GM12801 (cell line): ENCODE measurements around the gene TANC1.

Experiments
- TF ChIP-seq, protein P1 (sequence below): IDR thresholded peaks from one replicate; pipeline ENCODE4 v1.5.1; 2011; ENCODE audit warnings: control low read depth; ENCODE audit not compliant: insufficient read length; ENCODE audit errors: extremely low read depth

Gene TANC1

DNA sequence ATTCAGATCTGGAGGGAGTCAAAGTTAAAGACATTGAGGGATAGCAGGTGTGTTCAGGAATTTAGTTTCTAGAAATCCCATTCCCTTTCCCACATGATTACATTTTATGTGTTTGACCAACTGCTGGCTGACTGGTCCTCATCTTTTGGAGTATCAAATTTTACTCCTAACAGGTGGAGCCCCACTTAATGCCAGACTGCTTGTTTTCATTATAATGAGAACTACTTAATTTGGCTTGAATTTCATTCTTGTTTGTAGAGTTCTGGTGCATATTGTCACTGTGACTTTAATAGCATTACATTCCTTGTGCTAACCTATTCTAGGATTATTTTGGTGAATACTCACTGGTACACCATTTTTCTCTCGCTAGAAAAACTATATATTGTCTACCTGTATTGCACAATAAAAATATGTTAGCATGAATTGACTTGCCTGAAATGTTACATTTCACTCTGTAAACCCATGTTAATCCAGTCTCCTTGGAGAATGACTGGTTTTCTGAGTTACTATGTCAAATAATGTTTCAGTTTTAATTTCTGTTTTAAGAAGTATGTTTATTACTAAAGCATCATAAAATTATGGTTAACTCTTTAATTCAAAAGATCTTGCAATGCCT is 98.2 kb downstream of the TANC1 start:
- TF ChIP-seq, protein P1, sequence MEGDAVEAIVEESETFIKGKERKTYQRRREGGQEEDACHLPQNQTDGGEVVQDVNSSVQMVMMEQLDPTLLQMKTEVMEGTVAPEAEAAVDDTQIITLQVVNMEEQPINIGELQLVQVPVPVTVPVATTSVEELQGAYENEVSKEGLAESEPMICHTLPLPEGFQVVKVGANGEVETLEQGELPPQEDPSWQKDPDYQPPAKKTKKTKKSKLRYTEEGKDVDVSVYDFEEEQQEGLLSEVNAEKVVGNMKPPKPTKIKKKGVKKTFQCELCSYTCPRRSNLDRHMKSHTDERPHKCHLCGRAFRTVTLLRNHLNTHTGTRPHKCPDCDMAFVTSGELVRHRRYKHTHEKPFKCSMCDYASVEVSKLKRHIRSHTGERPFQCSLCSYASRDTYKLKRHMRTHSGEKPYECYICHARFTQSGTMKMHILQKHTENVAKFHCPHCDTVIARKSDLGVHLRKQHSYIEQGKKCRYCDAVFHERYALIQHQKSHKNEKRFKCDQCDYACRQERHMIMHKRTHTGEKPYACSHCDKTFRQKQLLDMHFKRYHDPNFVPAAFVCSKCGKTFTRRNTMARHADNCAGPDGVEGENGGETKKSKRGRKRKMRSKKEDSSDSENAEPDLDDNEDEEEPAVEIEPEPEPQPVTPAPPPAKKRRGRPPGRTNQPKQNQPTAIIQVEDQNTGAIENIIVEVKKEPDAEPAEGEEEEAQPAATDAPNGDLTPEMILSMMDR: no peak

DNA sequence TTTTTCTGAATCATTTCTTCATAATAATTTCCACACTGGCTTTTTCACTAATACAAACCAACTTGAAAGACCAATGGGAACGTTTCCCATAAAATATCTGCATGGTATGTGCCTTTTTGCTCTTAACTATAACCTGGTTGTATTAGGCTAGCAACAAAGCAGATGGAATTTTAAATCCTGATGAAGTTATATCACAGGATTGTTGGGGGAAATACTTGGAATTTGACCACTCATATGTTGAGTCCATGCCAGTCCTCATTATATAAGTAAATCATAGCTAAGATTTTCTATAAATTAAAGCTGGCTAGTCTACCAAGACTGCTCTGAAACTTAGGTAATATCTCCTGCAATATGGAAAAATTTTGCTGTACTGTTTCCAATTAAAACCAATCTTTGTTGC is 99.5 kb downstream of the TANC1 start:
- TF ChIP-seq, protein P1: no peak

DNA sequence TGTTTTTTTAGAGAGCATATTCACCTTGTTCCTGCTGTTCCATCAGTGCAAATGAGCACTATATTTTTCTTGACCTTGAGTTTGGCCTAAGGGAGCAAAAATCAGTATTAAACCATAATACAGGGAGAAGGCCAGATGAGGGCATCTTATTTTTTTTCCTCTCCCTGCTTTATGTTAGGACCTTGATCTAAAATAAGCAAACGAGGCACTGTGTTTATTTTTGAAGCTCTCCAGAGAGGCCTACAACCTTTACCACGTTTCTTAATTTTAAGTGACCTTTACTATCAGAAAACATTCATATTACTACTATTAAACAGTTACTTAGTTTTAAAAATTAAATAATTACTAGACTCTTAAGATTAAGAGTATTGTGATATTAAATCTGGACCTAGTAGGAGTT is 100.8 kb downstream of the TANC1 start:
- TF ChIP-seq, protein P1: no peak

DNA sequence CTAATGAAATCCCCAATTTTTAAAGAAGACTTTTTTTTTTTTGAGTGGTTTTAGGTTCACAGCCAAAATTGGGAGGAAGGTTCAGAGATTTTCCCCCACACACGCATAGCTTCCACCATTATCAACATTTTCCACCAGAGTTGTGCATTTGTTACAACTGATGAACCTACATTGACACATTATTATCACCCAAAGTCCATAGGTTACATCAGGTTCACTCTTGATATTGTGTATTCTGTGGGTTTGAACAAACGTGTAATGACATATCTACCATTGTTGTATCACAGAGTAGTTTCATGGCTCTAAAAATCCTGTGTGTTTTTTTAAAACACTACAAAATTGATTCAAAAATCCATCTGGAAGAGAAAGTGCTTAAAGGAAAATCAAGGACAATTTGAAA is 101.8 kb downstream of the TANC1 start:
- TF ChIP-seq, protein P1: no peak

DNA sequence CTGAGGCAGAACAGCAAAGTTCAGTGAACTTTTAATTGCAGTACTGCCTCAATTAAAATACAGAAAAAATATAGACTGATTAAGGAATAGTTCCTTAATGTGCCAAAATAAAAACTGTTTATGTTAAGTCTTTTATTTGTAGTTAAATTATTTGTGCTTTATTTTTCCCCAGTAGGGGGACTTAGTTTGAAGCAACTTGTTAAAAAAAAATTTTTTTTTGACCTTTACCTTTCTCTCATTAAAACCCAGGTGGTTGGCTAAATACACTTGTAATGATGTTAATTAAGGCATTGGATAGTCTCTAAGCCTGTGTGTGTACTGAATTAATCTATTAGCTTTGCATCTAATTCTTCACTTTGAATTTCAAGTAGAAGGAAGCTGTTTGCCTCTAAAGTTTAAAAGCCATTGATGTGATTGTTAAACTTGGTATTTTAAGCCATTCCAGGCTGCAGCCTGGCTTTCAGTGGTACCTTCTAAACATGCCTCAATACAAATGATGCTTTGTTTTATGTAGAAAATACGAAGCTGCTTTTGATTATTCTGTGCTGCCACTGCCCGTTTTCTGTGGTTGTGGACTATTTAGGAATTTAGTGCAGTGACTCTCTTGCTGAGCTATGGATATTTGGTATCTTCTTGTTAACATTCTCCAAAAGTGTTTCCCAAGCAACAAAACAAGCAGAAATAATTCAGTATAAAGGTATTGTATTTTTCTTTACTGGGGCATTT is 102.9 kb downstream of the TANC1 start:
- TF ChIP-seq, protein P1: no peak

DNA sequence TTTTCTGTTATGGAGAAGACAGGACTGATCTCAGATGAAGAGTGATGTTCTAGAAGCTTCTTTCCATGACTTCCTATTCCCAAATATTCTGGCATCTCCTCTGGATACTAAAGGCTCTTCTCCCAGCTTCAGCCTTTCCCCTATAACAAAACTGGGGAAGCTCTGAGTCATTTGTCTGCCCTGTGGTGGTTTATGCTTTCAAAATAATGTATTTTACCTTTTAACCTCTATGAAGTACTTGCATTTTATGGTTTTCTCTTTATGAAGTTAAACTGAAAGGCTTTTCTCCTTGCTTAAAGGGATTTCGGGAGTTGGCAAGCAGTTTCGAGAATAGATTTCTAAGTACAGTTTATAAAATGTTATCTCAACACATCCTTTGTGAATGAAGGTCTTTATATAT is 104.4 kb downstream of the TANC1 start:
- TF ChIP-seq, protein P1: no peak

DNA sequence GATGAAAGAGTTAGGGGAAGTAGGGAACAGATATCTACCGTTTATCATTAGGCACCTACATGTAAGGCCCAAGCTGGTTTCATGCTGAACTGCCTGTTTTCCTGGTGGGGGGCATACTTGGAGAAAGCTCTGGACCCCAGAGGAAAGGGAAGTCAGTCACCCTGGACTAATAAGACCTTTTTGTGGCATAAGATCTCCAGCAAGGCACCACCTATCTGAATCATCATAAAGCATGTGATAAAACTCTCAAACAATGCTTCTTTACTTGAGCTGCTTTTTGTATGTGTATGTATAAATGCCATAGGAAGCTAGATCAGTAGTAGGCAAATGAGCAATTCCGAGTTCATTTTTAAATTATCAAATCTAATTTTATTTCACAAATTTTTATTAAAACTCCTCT is 104.8 kb downstream of the TANC1 start:
- TF ChIP-seq, protein P1: no peak
